Fibroblast of peridontal ligament (primary cell): ENCODE results near the gene POLN.
"Not testable (repeated sequence)": the region's sequence is repeated elsewhere in the genome, so short reads cannot be mapped to it uniquely, and the experiment has no call there.

Source experiments
- DNase-seq: peaks from one replicate; pipeline ENCODE4 v3.0.0-alpha.2; 2010; ENCODE audit errors: extremely low read depth

POLN gene

GRCh38 chr4:2166253-2166652 is 75.7 kb downstream of the POLN start:
- no peak for DNase-seq

- DNase-seq = no peak
Observed at GRCh38 chr4:2165391-2165790, 76.5 kb downstream of the POLN start.

GRCh38 chr4:2163311-2163821 is 78.6 kb downstream of the POLN start:
- DNase-seq = no peak

- not testable (repeated sequence) for DNase-seq
Observed at GRCh38 chr4:2161092-2161703, 80.7 kb downstream of the POLN start.

- no peak for DNase-seq
Observed at GRCh38 chr4:2159931-2160330, 82.0 kb downstream of the POLN start.

- DNase-seq = no peak
Observed at GRCh38 chr4:2155246-2155645, 86.7 kb downstream of the POLN start.

GRCh38 chr4:2154215-2154740 is 87.6 kb downstream of the POLN start:
- DNase-seq = peak; percentile 2

GRCh38 chr4:2151544-2151943 is 90.4 kb downstream of the POLN start:
- no peak for DNase-seq

- no peak for DNase-seq
Observed at GRCh38 chr4:2150076-2150475, 91.8 kb downstream of the POLN start.

- DNase-seq = no peak
Observed at GRCh38 chr4:2142630-2143427, 99.1 kb downstream of the POLN start.

- DNase-seq = no peak
Observed at GRCh38 chr4:2141762-2142451, 100.0 kb downstream of the POLN start.

- no peak for DNase-seq
Observed at GRCh38 chr4:2141022-2141761, 100.7 kb downstream of the POLN start.

GRCh38 chr4:2138846-2139500 is 102.9 kb downstream of the POLN start:
- DNase-seq = no peak

GRCh38 chr4:2136726-2137125 is 105.2 kb downstream of the POLN start:
- DNase-seq = no peak

- peak; percentile 31 for DNase-seq
Observed at GRCh38 chr4:2135083-2135482, 106.8 kb downstream of the POLN start.

- no peak for DNase-seq
Observed at GRCh38 chr4:2132438-2132837, 109.5 kb downstream of the POLN start.

- no peak for DNase-seq
Observed at GRCh38 chr4:2127609-2128332, 114.2 kb downstream of the POLN start.

GRCh38 chr4:2126309-2127043 is 115.4 kb downstream of the POLN start:
- DNase-seq = no peak

- DNase-seq = no peak
Observed at GRCh38 chr4:2125831-2126230, 116.1 kb downstream of the POLN start.

GRCh38 chr4:2125023-2125422 is 116.9 kb downstream of the POLN start:
- no peak for DNase-seq
